ENCODE results near the gene SIK2. TPM values are rescaled to one million over a fixed set of nuclear protein-coding genes. Genes with fewer than 3 reads are reported as not detected.

The SIK2 gene
- total RNA-seq, 1 donor from 2014 or later = 16.3 TPM

DNA sequence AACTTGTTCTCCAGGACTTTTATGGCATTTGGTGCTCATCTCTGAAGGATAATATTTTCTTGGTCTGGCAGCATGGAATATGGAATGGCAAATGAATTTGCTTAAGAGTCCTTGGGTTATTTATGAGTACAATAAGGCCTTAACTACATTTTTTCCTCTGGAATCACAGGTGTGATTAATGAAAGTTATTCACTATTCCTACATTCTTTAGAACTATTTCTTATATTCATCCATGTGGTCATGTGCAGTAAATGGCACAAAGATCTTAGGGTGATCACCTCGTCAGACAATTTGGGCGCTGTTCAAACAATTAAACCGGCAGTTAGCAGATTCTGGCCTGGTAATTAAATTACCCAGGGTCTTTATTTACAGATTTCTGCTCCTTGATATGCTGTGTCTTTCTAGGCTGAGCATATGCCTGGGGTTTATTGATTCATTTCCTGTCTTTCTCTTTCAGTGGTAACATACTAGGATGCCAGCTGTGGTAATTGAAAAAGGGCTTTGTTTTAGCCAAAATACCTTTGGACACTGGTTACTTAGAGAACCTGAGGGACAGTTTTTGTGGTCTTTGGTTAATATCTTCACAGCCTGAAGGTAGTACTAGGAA is 31.6 kb downstream of the SIK2 start:
- Mint-ChIP-seq H3K27ac (ENCODE audit: unreplicated experiment) (no peak overlapping the region), H3K27me3 (ENCODE audit: unreplicated experiment) (peaks cover 1% of the 10 kb centered on the region), H3K9me3 (ENCODE audit: unreplicated experiment) (no peaks in the 10 kb centered on the region), H3K4me1 (ENCODE audit: unreplicated experiment) (peaks cover 9% of the 10 kb centered on the region), H3K36me3 (ENCODE audit: low read depth, unreplicated experiment) (no peaks in the 10 kb centered on the region), H3K4me3 (ENCODE audit: unreplicated experiment) (no peak overlapping the region)
- TF ChIP-seq, protein P1, sequence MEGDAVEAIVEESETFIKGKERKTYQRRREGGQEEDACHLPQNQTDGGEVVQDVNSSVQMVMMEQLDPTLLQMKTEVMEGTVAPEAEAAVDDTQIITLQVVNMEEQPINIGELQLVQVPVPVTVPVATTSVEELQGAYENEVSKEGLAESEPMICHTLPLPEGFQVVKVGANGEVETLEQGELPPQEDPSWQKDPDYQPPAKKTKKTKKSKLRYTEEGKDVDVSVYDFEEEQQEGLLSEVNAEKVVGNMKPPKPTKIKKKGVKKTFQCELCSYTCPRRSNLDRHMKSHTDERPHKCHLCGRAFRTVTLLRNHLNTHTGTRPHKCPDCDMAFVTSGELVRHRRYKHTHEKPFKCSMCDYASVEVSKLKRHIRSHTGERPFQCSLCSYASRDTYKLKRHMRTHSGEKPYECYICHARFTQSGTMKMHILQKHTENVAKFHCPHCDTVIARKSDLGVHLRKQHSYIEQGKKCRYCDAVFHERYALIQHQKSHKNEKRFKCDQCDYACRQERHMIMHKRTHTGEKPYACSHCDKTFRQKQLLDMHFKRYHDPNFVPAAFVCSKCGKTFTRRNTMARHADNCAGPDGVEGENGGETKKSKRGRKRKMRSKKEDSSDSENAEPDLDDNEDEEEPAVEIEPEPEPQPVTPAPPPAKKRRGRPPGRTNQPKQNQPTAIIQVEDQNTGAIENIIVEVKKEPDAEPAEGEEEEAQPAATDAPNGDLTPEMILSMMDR (IDR thresholded peaks at IDR 0.05; ENCODE audit: unreplicated experiment) = no peak
- DNase-seq (ENCODE audit: low spot score) = no peak

DNA sequence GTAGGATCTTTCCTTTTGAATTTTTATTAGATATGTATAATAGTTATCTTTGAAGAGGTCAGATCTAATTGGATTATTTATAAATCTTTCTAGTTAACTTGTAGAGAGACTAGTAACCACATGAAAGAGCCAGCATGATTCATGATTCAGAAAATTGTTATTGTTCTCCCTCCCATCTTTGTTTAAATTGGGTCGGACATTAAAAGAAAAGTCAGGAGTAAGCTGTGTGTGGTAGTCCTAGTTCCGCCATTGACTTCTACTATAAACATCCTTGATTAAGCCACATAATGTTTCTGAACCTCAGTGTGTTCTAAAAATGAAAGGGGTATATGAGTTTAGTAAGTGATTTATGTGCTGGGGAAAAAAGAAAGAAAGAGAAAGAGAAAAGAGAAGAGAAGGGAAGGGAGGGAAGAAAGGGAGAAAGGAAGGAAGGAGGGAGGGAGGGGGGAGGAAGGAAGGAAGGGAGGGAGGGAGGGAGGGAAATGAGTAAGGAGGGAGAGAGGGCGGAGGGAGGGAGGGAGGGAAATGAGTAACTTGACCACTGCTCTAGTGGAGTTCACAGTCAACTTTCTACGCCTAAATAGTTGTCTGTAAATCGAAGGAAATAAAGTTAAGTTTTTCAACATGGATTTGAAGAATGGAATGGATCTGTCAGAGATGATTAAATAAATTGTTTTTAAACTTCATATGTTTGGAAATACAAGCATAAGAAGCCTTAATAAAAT is 32.9 kb downstream of the SIK2 start:
- Mint-ChIP-seq H3K9me3 (ENCODE audit: unreplicated experiment) (no peaks in the 10 kb centered on the region), H3K4me1 (ENCODE audit: unreplicated experiment) (peaks cover 16% of the 10 kb centered on the region), H3K27ac (ENCODE audit: unreplicated experiment) (no peak overlapping the region), H3K36me3 (ENCODE audit: low read depth, unreplicated experiment) (no peaks in the 10 kb centered on the region), H3K4me3 (ENCODE audit: unreplicated experiment) (no peak overlapping the region), H3K27me3 (ENCODE audit: unreplicated experiment) (peaks cover 1% of the 10 kb centered on the region)
- TF ChIP-seq, protein P1 (IDR thresholded peaks at IDR 0.05; ENCODE audit: unreplicated experiment) = no peak
- no peak for DNase-seq (ENCODE audit: low spot score)

DNA sequence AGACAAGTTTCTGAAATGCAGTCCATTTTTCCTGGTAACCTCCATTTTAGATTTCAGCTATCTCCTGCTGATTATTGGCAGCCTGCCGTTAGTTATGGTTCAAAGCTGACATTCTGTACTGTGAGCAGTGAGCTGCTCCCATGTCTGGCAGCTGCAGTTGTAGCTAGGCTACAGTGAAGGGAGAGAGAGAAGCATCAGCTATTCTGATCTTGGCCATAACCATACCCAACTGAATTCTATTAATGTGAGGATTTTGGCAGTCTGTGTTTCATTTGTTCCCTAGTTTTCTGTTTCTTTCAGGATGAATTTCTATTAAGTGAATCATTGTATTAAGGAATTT is 33.4 kb downstream of the SIK2 start:
- no peak overlapping the region for H3K4me3 Mint-ChIP-seq (ENCODE audit: unreplicated experiment)
- no peak for DNase-seq (ENCODE audit: low spot score)
- peaks cover 1% of the 10 kb centered on the region for H3K27me3 Mint-ChIP-seq (ENCODE audit: unreplicated experiment)
- TF ChIP-seq, protein P1 (IDR thresholded peaks at IDR 0.05; ENCODE audit: unreplicated experiment) = no peak
- H3K36me3 Mint-ChIP-seq (ENCODE audit: low read depth, unreplicated experiment) = no peaks in the 10 kb centered on the region
- no peaks in the 10 kb centered on the region for H3K9me3 Mint-ChIP-seq (ENCODE audit: unreplicated experiment)
- H3K4me1 Mint-ChIP-seq (ENCODE audit: unreplicated experiment) = peaks cover 19% of the 10 kb centered on the region
- no peak overlapping the region for H3K27ac Mint-ChIP-seq (ENCODE audit: unreplicated experiment)

DNA sequence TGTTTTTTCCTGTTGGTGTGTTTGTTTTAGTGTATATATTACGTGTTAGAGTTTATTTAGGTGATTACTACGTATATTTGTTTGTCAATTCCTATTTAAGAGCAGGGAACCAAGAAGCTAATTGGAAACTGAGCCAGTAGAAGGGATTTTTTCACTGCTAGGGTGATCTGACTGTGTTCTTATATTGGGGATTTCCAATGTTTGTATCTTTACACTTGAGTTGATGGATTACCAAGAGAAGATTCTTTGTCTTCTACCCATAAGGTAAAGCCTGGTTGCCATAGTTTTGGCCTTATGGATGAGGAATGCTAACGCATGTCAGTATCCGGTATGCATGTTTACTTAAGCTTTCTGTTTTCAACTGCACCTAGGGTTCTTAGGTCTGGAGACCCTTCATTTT is 35.6 kb downstream of the SIK2 start:
- Mint-ChIP-seq H3K36me3 (ENCODE audit: low read depth, unreplicated experiment) (no peaks in the 10 kb centered on the region), H3K27me3 (ENCODE audit: unreplicated experiment) (peaks cover 4% of the 10 kb centered on the region), H3K4me1 (ENCODE audit: unreplicated experiment) (peaks cover 34% of the 10 kb centered on the region), H3K9me3 (ENCODE audit: unreplicated experiment) (no peaks in the 10 kb centered on the region), H3K4me3 (ENCODE audit: unreplicated experiment) (no peak overlapping the region), H3K27ac (ENCODE audit: unreplicated experiment) (no peak overlapping the region)
- TF ChIP-seq, protein P1 (IDR thresholded peaks at IDR 0.05; ENCODE audit: unreplicated experiment) = no peak
- no peak for DNase-seq (ENCODE audit: low spot score)

DNA sequence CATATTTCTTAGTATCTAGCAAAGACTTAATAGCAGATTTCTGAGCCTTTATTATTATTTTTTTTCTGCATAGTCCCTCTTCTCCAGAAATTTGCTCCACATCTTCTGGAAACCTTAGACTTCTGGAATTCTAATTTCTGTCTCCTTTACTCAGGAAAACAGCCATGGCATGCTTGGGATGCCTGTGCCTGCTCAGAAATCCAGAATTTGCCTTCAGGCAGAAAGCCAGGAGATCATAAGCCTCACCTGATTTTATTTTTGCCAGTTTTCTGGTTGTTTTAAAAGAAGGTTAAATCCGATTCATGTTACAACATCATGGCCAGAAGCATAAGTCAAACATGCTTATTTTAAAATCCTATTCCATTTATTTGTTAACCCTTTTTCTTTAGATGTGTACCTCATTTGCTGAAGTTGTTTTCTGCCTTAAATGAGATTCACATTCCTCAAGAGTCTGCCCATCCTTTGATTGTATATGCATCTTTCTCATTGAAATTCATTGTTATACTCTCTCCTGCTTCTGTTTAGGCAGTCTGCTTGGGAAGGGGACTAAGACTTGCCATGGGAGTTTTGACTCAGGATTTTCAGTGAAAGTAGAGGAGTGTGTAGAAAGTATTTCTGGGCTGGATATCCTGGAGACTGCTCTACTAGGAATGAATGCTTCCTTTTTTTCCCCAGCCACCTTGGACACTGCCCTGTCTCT is 37.1 kb downstream of the SIK2 start:
- H3K36me3 Mint-ChIP-seq (ENCODE audit: low read depth, unreplicated experiment) = no peaks in the 10 kb centered on the region
- TF ChIP-seq, protein P1 (IDR thresholded peaks at IDR 0.05; ENCODE audit: unreplicated experiment) = no peak
- H3K4me3 Mint-ChIP-seq (ENCODE audit: unreplicated experiment) = no peak overlapping the region
- H3K27ac Mint-ChIP-seq (ENCODE audit: unreplicated experiment) = no peak overlapping the region
- H3K4me1 Mint-ChIP-seq (ENCODE audit: unreplicated experiment) = peaks cover 31% of the 10 kb centered on the region
- H3K27me3 Mint-ChIP-seq (ENCODE audit: unreplicated experiment) = peaks cover 4% of the 10 kb centered on the region
- H3K9me3 Mint-ChIP-seq (ENCODE audit: unreplicated experiment) = no peaks in the 10 kb centered on the region
- DNase-seq (ENCODE audit: low spot score) = no peak

Measured in endothelial cell (in vitro differentiated cells).